ENCODE results near the gene CEP295NL.

GRCh38 chr17:78879635-78880186 is 23.3 kb downstream of the CEP295NL start:
- TF ChIP-seq EZH2 (IDR thresholded peaks at IDR 0.05) (no peak), FOXP2 (optimal IDR thresholded peaks at IDR 0.05; ENCODE audit: control extremely low read depth, extremely low read length, insufficient read depth) (no peak), POLR2AphosphoS5 (IDR thresholded peaks at IDR 0.05; ENCODE audit: borderline replicate concordance, low read depth, low read length) (no peak)

Measured in SK-N-MC (cell line).